Natural killer cell (primary cell): ENCODE measurements around the gene CERCAM. TPM values are rescaled to one million over a fixed set of nuclear protein-coding genes. Genes with fewer than 3 reads are reported as not detected.

Experiments used
- ATAC-seq, 3 donors: fragments of 150-1000 bp in 2 of 3; fragments of 200-7000 bp in 1 of 3; cut with Tn5 transposase; 1 replicate in 1 of 3; 2 replicates in 2 of 3; pipeline ENCODE4 v1.10.0; 2021; ENCODE audit warnings: mild to moderate bottlenecking in 2 of 3, moderate library complexity in 2 of 3
- DNase-seq, 2 donors: peaks; one replicate each; pipeline versions ENCODE4 v3.0.0 to v3.0.0-alpha.2; 2013 to 2021; ENCODE audit warnings: mixed read lengths in 1 of 2
- H3K27ac ChIP-seq: one replicate; pipeline ENCODE4 v1.5.1; 2013; ENCODE audit warnings: mild to moderate bottlenecking, low read length
- H3K27me3 ChIP-seq: one replicate; pipeline ENCODE4 v1.6.1; 2013; ENCODE audit warnings: low read length; ENCODE audit not compliant: control insufficient read depth, insufficient read depth
- H3K36me3 ChIP-seq: one replicate; pipeline ENCODE4 v1.6.1; 2013; ENCODE audit warnings: low read length; ENCODE audit not compliant: control insufficient read depth, insufficient read depth
- H3K4me1 ChIP-seq: one replicate; pipeline ENCODE4 v1.6.1; 2013; ENCODE audit warnings: low read length; ENCODE audit not compliant: control insufficient read depth, insufficient read depth
- H3K4me3 ChIP-seq: one replicate; pipeline ENCODE4 v1.5.1; 2013; ENCODE audit warnings: low read length
- H3K9me3 ChIP-seq: one replicate; pipeline ENCODE4 v1.6.1; 2013; ENCODE audit warnings: low read length; ENCODE audit not compliant: control insufficient read depth, insufficient read depth
- H3K27ac Mint-ChIP-seq, 2 donors: one replicate each; pipeline ENCODE4 v1.8.0; 2022; ENCODE audit warnings: mild to moderate bottlenecking in 2 of 2, mixed read lengths in 2 of 2, moderate library complexity in 1 of 2
- H3K27me3 Mint-ChIP-seq, 2 donors: one replicate each; pipeline ENCODE4 v1.8.0; 2022; ENCODE audit warnings: low read depth in 2 of 2, mixed read lengths in 2 of 2
- H3K36me3 Mint-ChIP-seq: one replicate; pipeline ENCODE4 v1.8.0; 2022; ENCODE audit warnings: mixed read lengths
- H3K4me1 Mint-ChIP-seq, 2 donors: one replicate each; pipeline ENCODE4 v1.8.0; 2022; ENCODE audit warnings: mixed read lengths in 2 of 2
- H3K4me3 Mint-ChIP-seq: one replicate; pipeline ENCODE4 v1.8.0; 2022; ENCODE audit warnings: mild to moderate bottlenecking, moderate library complexity, mixed read lengths
- H3K9me3 Mint-ChIP-seq, 2 donors: one replicate each; pipeline ENCODE4 v1.8.0; 2022; ENCODE audit warnings: mixed read lengths in 2 of 2
- WGBS: methylation state at CpG from one replicate; pipeline ENCODE4 v1.1.7; 2013; ENCODE audit warnings: missing lambda C conversion rate; ENCODE audit not compliant: insufficient coverage; 5-methylcytosine and 5-hydroxymethylcytosine counted together
- intact Hi-C: fragments of 100-400 bp; cut with micrococcal nuclease; formaldehyde crosslinking; loops from one replicate; pipeline ENCODE4 v1.14.2; 2022
- total RNA-seq, 4 donors: library from RNA; stranded (reverse); fragments of 120-200 nt in 1 of 4; gene quantifications; one replicate each; pipeline versions ENCODE4 v1.2.3 to v1.2.4, GENCODE V29; 2013 to 2022
- TF ChIP-seq, protein P1 (sequence below): fragments of 200-600 bp; IDR thresholded peaks from one replicate; pipeline ENCODE4 v1.8.0; 2022; ENCODE audit warnings: antibody characterized with exemption

The CERCAM gene
- total RNA-seq, 3 donors from 2014 or later (not counting 1 experiment from before 2014, with no cell fraction given), result 11.5 to 29.6 (median 24.2) TPM

GRCh38 chr9:128390150-128390812, 30.4 kb upstream of the CERCAM start:
- no peaks in the 10 kb centered on the region for H3K4me1 Mint-ChIP-seq
- Histone ChIP-seq H3K4me1 (no peaks in the 10 kb centered on the region), H3K27ac (no peak overlapping the region), H3K9me3 (no peaks in the 10 kb centered on the region), H3K4me3 (no peak overlapping the region), H3K27me3 (no peaks in the 10 kb centered on the region), H3K36me3 (peaks cover 41% of the 10 kb centered on the region)
- H3K9me3 Mint-ChIP-seq, result no peaks in the 10 kb centered on the region
- no peak overlapping the region for H3K27ac Mint-ChIP-seq
- H3K27me3 Mint-ChIP-seq, result no peaks in the 10 kb centered on the region
- no peak for ATAC-seq
- TF ChIP-seq, protein P1, sequence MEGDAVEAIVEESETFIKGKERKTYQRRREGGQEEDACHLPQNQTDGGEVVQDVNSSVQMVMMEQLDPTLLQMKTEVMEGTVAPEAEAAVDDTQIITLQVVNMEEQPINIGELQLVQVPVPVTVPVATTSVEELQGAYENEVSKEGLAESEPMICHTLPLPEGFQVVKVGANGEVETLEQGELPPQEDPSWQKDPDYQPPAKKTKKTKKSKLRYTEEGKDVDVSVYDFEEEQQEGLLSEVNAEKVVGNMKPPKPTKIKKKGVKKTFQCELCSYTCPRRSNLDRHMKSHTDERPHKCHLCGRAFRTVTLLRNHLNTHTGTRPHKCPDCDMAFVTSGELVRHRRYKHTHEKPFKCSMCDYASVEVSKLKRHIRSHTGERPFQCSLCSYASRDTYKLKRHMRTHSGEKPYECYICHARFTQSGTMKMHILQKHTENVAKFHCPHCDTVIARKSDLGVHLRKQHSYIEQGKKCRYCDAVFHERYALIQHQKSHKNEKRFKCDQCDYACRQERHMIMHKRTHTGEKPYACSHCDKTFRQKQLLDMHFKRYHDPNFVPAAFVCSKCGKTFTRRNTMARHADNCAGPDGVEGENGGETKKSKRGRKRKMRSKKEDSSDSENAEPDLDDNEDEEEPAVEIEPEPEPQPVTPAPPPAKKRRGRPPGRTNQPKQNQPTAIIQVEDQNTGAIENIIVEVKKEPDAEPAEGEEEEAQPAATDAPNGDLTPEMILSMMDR, result no peak
- WGBS, result 94% methylated on average over 9 of the region's 11 CpGs
- no peaks in the 10 kb centered on the region for H3K36me3 Mint-ChIP-seq
- intact Hi-C loops, result no loop called here
- H3K4me3 Mint-ChIP-seq, result no peak overlapping the region
- no peak for DNase-seq

GRCh38 chr9:128390813-128391711, 29.6 kb upstream of the CERCAM start:
- H3K4me1 Mint-ChIP-seq, result no peaks in the 10 kb centered on the region
- Histone ChIP-seq H3K4me1 (no peaks in the 10 kb centered on the region), H3K9me3 (no peaks in the 10 kb centered on the region), H3K4me3 (no peak overlapping the region), H3K27ac (no peak overlapping the region), H3K27me3 (no peaks in the 10 kb centered on the region), H3K36me3 (peaks cover 41% of the 10 kb centered on the region)
- no peak overlapping the region for H3K27ac Mint-ChIP-seq
- TF ChIP-seq, protein P1, result no peak
- H3K36me3 Mint-ChIP-seq, result no peaks in the 10 kb centered on the region
- no peaks in the 10 kb centered on the region for H3K9me3 Mint-ChIP-seq
- intact Hi-C loops, result no loop called here
- DNase-seq, result no peak
- 95% methylated on average over 6 of the region's 8 CpGs for WGBS
- no peak overlapping the region for H3K4me3 Mint-ChIP-seq
- no peaks in the 10 kb centered on the region for H3K27me3 Mint-ChIP-seq
- ATAC-seq, result no peak

DNA sequence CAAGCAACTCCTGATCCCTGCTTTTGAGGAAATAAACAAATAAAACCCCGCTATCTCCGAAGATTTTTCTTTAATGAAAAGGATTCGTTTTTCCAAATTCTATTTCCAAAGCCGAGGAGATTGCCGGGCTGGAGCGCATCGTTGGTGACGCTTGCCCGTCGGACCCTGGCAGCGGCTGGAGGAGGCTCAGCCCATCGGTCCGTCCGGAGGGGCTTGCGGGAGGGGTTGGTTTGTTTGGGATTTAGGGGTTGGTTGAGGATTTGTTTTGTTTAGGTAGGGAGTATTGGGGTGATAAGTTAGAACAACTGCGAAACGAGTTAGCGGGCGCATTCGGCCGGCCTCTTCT, 28.7 kb upstream of the CERCAM start:
- TF ChIP-seq, protein P1, result no peak
- H3K27me3 ChIP-seq, result no peaks in the 10 kb centered on the region
- H3K27ac ChIP-seq, result no peak overlapping the region
- H3K4me1 ChIP-seq, result peaks cover 2% of the 10 kb centered on the region
- H3K36me3 ChIP-seq, result peaks cover 32% of the 10 kb centered on the region
- DNase-seq (no peak), ATAC-seq (no peak)
- intact Hi-C loops, result no loop called here
- H3K9me3 Mint-ChIP-seq, result no peaks in the 10 kb centered on the region
- WGBS, result 97% methylated on average over 21 of the region's 21 CpGs
- H3K4me3 Mint-ChIP-seq, result no peak overlapping the region
- H3K27ac Mint-ChIP-seq, result no peak overlapping the region
- no peaks in the 10 kb centered on the region for H3K27me3 Mint-ChIP-seq
- no peak overlapping the region for H3K4me3 ChIP-seq
- H3K36me3 Mint-ChIP-seq, result no peaks in the 10 kb centered on the region
- no peaks in the 10 kb centered on the region for H3K9me3 ChIP-seq
- H3K4me1 Mint-ChIP-seq, result peaks cover 0 to 3% of the 10 kb centered on the region in 2 donors
